Panc1 (cell line): Measurements from ENCODE around the gene LHX4. TPM values are rescaled to one million over a fixed set of nuclear protein-coding genes. Genes with fewer than 3 reads are reported as not detected.

ENCODE experiments used
- ATAC-seq: fragments of 200-7000 bp; cut with Tn5 transposase; 2 replicates; pipeline ENCODE4 v1.9.1; 2020; ENCODE audit warnings: mild to moderate bottlenecking, moderate library complexity
- BruUV-seq: library from RNA; stranded (reverse); fragments of 400-500 nt; replicated peaks from 2 replicates; lab custom pipeline; 2021; lab: Mats Ljungman, UMichigan
- CTCF ChIA-PET: fragments of 300-600 bp; sonication (Branson Sonifier 250); formaldehyde crosslinking; loops from one replicate; lab custom pipeline; 2022; ENCODE audit warnings: antibody characterized with exemption; lab: Charles Lee
- POLR2A ChIA-PET: fragments of 300-600 bp; sonication (Branson Sonifier 250); formaldehyde crosslinking; loops from one replicate; lab custom pipeline; 2022; ENCODE audit warnings: antibody characterized with exemption; lab: Charles Lee
- DNase-seq: peaks from one replicate; pipeline ENCODE4 v3.0.0-alpha.2; 2010; ENCODE audit warnings: low read depth, low spot score
- H3K27ac ChIP-seq: 2 replicates; pipeline ENCODE4 v1.5.1; 2011; ENCODE audit warnings: mild to moderate bottlenecking, low read length, inconsistent platforms
- H3K27me3 ChIP-seq: fragments of 200-500 bp; sonication (Bioruptor generic); 2 replicates; pipeline ENCODE4 v1.6.0; 2014; ENCODE audit warnings: low read length, inconsistent platforms; ENCODE audit not compliant: control insufficient read depth, insufficient read depth
- H3K36me3 ChIP-seq: fragments of 200-500 bp; sonication (Bioruptor generic); 2 replicates; pipeline ENCODE4 v1.5.1; 2014; ENCODE audit warnings: inconsistent platforms, mild to moderate bottlenecking, low read length, moderate library complexity; ENCODE audit not compliant: control insufficient read depth, insufficient read depth
- H3K4me1 ChIP-seq: 2 replicates; pipeline ENCODE4 v1.5.1; 2011; ENCODE audit warnings: inconsistent platforms, mild to moderate bottlenecking, low read length, moderate library complexity; ENCODE audit not compliant: control insufficient read depth, insufficient read depth
- H3K4me3 ChIP-seq, 2 experiments: 2 replicates each; pipeline ENCODE4 v1.5.1; 2011 to 2012; ENCODE audit warnings: low read depth in 2 of 2, low read length in 2 of 2, mild to moderate bottlenecking in 2 of 2, inconsistent platforms in 1 of 2, moderate library complexity in 1 of 2
- H3K9me3 ChIP-seq: fragments of 200-500 bp; sonication (Bioruptor generic); 2 replicates; pipeline ENCODE4 v1.5.1; 2014; ENCODE audit warnings: low read depth, mild to moderate bottlenecking, inconsistent platforms, low read length, moderate library complexity; ENCODE audit not compliant: control insufficient read depth, insufficient read depth
- CTCF ChIP-seq: fragments of 450-650 bp; IDR thresholded peaks from 2 replicates; pipeline ENCODE4 v1.5.1; 2017; ENCODE audit warnings: mild to moderate bottlenecking
- POLR2AphosphoS5 ChIP-seq: IDR thresholded peaks from 2 replicates; pipeline ENCODE4 v1.6.1; 2012; ENCODE audit warnings: mild to moderate bottlenecking, low read depth, low read length, moderate library complexity
- SIN3A ChIP-seq: IDR thresholded peaks from 2 replicates; pipeline ENCODE4 v1.6.1; 2012; ENCODE audit warnings: low read depth, mild to moderate bottlenecking, low read length, moderate library complexity, borderline replicate concordance; ENCODE audit not compliant: insufficient read depth
- TCF7L2 ChIP-seq: IDR thresholded peaks from 2 replicates; pipeline ENCODE4 v1.6.1; 2011; ENCODE audit warnings: mild to moderate bottlenecking, low read depth, low read length, inconsistent platforms
- in situ Hi-C: cut with HindIII; loops from 2 replicates; pipeline ENCODE4 v1.10.0; 2016; ENCODE audit warnings: low sequenced_read_pairs, low pct_unique_long_range_greater_than_20kb
- intact Hi-C: fragments of 100-400 bp; cut with micrococcal nuclease; formaldehyde crosslinking; loops from one replicate; pipeline ENCODE4 v1.10.0; 2022; ENCODE audit not compliant: unreplicated experiment
- total RNA-seq: library from RNA; stranded (reverse); gene quantifications from one replicate; pipeline ENCODE4 v1.2.1, GENCODE V29; 2021; ENCODE audit not compliant: unreplicated experiment
- TF ChIP-seq, protein P1 (sequence below), 2 experiments: IDR thresholded peaks; 2 replicates each; pipeline ENCODE4 v1.6.1; 2011 to 2012; ENCODE audit warnings: low read depth in 2 of 2, control low read depth in 1 of 2, low read length in 1 of 2, mild to moderate bottlenecking in 1 of 2, moderate library complexity in 1 of 2; ENCODE audit not compliant: insufficient read depth in 1 of 2

Gene LHX4
- total RNA-seq, 1 experiment from 2014 or later: 0.72 TPM

GRCh38 chr1:180287988-180288705, 58.1 kb downstream of the LHX4 start:
- no peaks in the 10 kb centered on the region for H3K4me1 ChIP-seq
- H3K27ac ChIP-seq: no peak overlapping the region
- H3K36me3 ChIP-seq: peaks cover 3% of the 10 kb centered on the region; the same call in 1 of the 2 replicates
- no peak overlapping the region for H3K4me3 ChIP-seq
- no TSS peak for BruUV-seq
- ATAC-seq (no peak), DNase-seq (no peak)
- CTCF ChIA-PET: no interaction called here
- no peaks in the 10 kb centered on the region for H3K27me3 ChIP-seq
- TF ChIP-seq TCF7L2 (no peak), CTCF (no peak), POLR2AphosphoS5 (no peak), SIN3A (no peak)
- TF ChIP-seq, protein P1, sequence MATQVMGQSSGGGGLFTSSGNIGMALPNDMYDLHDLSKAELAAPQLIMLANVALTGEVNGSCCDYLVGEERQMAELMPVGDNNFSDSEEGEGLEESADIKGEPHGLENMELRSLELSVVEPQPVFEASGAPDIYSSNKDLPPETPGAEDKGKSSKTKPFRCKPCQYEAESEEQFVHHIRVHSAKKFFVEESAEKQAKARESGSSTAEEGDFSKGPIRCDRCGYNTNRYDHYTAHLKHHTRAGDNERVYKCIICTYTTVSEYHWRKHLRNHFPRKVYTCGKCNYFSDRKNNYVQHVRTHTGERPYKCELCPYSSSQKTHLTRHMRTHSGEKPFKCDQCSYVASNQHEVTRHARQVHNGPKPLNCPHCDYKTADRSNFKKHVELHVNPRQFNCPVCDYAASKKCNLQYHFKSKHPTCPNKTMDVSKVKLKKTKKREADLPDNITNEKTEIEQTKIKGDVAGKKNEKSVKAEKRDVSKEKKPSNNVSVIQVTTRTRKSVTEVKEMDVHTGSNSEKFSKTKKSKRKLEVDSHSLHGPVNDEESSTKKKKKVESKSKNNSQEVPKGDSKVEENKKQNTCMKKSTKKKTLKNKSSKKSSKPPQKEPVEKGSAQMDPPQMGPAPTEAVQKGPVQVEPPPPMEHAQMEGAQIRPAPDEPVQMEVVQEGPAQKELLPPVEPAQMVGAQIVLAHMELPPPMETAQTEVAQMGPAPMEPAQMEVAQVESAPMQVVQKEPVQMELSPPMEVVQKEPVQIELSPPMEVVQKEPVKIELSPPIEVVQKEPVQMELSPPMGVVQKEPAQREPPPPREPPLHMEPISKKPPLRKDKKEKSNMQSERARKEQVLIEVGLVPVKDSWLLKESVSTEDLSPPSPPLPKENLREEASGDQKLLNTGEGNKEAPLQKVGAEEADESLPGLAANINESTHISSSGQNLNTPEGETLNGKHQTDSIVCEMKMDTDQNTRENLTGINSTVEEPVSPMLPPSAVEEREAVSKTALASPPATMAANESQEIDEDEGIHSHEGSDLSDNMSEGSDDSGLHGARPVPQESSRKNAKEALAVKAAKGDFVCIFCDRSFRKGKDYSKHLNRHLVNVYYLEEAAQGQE (IDR thresholded peaks at IDR 0.05; ENCODE audit: insufficient read depth in 1 of 2, low read depth in 2 of 2, low read length in 1 of 2): no peak
- no peaks in the 10 kb centered on the region for H3K9me3 ChIP-seq
- intact Hi-C loops (no loop called here), in situ Hi-C loops (no loop called here)
- POLR2A ChIA-PET: no interaction called here

- ChIA-PET POLR2A (no interaction called here), CTCF (no interaction called here)
- H3K27ac ChIP-seq: no peak overlapping the region
- intact Hi-C loops: no loop called here
- no peaks in the 10 kb centered on the region for H3K4me1 ChIP-seq
- no TSS peak for BruUV-seq
- peaks cover 3% of the 10 kb centered on the region; the same call in 1 of the 2 replicates for H3K36me3 ChIP-seq
- in situ Hi-C loops: no loop called here
- ATAC-seq: no peak
- no peaks in the 10 kb centered on the region for H3K9me3 ChIP-seq
- TF ChIP-seq POLR2AphosphoS5 (no peak), TCF7L2 (no peak), SIN3A (no peak), CTCF (no peak)
- TF ChIP-seq, protein P1 (IDR thresholded peaks at IDR 0.05; ENCODE audit: insufficient read depth in 1 of 2, low read depth in 2 of 2, low read length in 1 of 2): no peak
- H3K4me3 ChIP-seq: no peak overlapping the region
- no peak for DNase-seq
- H3K27me3 ChIP-seq: no peaks in the 10 kb centered on the region
Measured at GRCh38 chr1:180288940-180289339, 58.9 kb downstream of the LHX4 start.
